Measurements from ENCODE around the gene CAMP. TPM values are rescaled to one million over a fixed set of nuclear protein-coding genes. Genes with fewer than 3 reads are reported as not detected.

The CAMP gene
- total and polyA plus RNA-seq, 2 of the 13 experiments (the other 11 are each of a cell fraction or from before 2014, with no cell fraction given): not detected

DNA sequence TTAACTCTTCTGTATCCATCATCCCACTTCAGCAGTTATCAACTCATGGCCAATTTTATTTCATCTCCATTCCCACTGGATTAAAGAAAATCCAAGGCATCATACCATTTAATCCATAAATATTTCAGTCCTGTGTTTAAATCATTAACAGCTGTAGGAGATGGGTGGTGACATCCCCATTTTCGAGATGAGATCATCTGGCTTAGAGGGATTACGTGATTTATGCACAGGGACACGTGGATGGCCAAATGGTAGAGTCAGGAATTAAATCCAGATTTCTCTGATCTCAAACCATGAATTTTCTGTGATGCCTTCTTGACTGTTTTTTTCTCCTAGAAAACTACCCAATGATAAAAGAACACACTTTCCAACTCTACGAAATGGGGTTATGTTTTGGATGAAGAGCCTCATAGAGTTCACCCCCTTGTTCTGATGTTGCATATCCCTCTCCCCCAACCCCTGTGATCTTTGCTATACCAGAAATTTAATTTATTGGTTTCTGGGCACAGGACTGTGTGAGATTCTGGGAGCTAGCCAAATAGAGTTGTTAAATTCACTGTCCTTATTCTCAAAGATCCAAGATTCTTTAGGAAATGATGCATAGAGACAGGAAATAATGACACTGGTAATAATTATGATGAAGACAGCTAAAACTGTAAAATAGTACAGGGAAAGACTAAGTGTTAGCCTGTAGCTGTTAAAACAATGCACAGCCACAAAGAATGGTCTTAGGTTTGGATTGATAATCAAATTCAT, 25.0 kb downstream of the CAMP start:
- intact Hi-C loops (cut with micrococcal nuclease; ENCODE audit: unreplicated experiment): no loop called here

DNA sequence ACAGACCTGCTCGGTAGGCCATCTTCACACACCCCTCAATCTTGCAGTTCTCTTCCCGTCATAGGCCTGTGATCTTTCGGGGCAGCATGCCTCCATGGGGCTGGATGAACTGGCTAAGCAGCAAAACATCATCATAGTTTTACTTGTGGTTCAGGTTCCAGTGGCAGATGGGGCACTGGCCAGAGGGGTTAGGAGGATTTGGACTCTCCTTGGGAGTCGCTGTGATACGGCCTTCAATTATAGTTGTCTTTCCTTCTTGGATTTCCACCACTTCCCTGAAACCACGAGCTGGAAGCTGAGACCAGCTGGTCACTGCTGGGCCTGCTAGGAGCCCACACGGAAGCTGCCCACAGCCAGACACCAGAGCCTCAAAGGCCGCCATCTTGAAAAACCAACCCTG, 33.3 kb downstream of the CAMP start:
- no peaks in the 10 kb centered on the region for H4K20me1 ChIP-seq (ENCODE audit: insufficient read depth, low read length)
- H3K36me3 ChIP-seq (replicated peaks in 1 of 2; ENCODE audit: control insufficient read depth in 1 of 2, insufficient read depth in 2 of 2, low read length in 2 of 2): peaks cover 7 to 22% of the 10 kb centered on the region in 2 experiments; a peak in 4 of 5 replicates
- ChIA-PET CTCF (ENCODE audit: low intra/inter-chr PET ratio, low total read pairs) (no interaction called here), POLR2A (no interaction called here)
- intact Hi-C loops (cut with micrococcal nuclease; ENCODE audit: unreplicated experiment): no loop called here
- H3K4me3 ChIP-seq (replicated peaks in 1 of 3; ENCODE audit: insufficient read depth in 1 of 3, low read depth in 2 of 3, low read length in 3 of 3): no peak overlapping the region
- no peaks in the 10 kb centered on the region for H3K27me3 ChIP-seq (ENCODE audit: control insufficient read depth in 1 of 2, insufficient read depth in 2 of 2, low read length in 2 of 2)
- no peak for TF ChIP-seq AFF4 (CRISPR knock-in tag; IDR thresholded peaks at IDR 0.05)
- ATAC-seq: no peak
- WGBS (ENCODE audit: low lambda C conversion rate): 96% methylated on average over 8 of the region's 8 CpGs
- BruUV-seq (replicated peaks): no TSS peak
- FAIRE-seq: no peak
- no peak overlapping the region for H3K27ac ChIP-seq (ENCODE audit: extremely low read length, insufficient read depth, low read length)
- no peak for DNase-seq (ENCODE audit: low spot score)
- no peaks in the 10 kb centered on the region for H3K4me1 ChIP-seq (ENCODE audit: insufficient read depth, low read length)
- in situ Hi-C loops (cut with HindIII; ENCODE audit: extremely low pct_ligation_motif_present, low pct_unique_long_range_greater_than_20kb): no loop called here
- H3K79me2 ChIP-seq (ENCODE audit: insufficient read depth, low read length): no peaks in the 10 kb centered on the region
- no peaks in the 10 kb centered on the region; the same call in 1 of the 2 replicates for H3K9me3 ChIP-seq (ENCODE audit: low read length)
- H3K4me2 ChIP-seq (ENCODE audit: low read depth, low read length): no peak overlapping the region
- H3K9ac ChIP-seq (ENCODE audit: insufficient read depth, low read depth, low read length): no peak overlapping the region
- no peak overlapping the region for H2AFZ ChIP-seq (ENCODE audit: low read length)

More for the DNA sequence above, 25.0 kb downstream of the CAMP start:
- 97% methylated on average over 4 of the region's 4 CpGs for WGBS (ENCODE audit: low lambda C conversion rate)
- ChIA-PET CTCF (ENCODE audit: low intra/inter-chr PET ratio, low total read pairs) (no interaction called here), POLR2A (no interaction called here)
- H3K4me3 ChIP-seq (replicated peaks in 1 of 3; ENCODE audit: insufficient read depth in 1 of 3, low read depth in 2 of 3, low read length in 3 of 3): no peak overlapping the region
- TF ChIP-seq CAMTA2 (CRISPR knock-in tag; IDR thresholded peaks at IDR 0.05; ENCODE audit: borderline replicate concordance) (no peak), ZNF772 (CRISPR knock-in tag; IDR thresholded peaks at IDR 0.05) (no peak), MXD4 (CRISPR knock-in tag; IDR thresholded peaks at IDR 0.05) (no peak), NFIC (IDR thresholded peaks at IDR 0.05; ENCODE audit: low read length) (no peak), FOXA1 (IDR thresholded peaks at IDR 0.05) (no peak), FOXA1 (CRISPR knock-in tag; IDR thresholded peaks at IDR 0.05) (no peak), ZNF839 (CRISPR knock-in tag; IDR thresholded peaks at IDR 0.05; ENCODE audit: borderline replicate concordance) (no peak), ZNF33A (CRISPR knock-in tag; IDR thresholded peaks at IDR 0.05; ENCODE audit: borderline replicate concordance) (no peak)
- TF ChIP-seq, protein P1, sequence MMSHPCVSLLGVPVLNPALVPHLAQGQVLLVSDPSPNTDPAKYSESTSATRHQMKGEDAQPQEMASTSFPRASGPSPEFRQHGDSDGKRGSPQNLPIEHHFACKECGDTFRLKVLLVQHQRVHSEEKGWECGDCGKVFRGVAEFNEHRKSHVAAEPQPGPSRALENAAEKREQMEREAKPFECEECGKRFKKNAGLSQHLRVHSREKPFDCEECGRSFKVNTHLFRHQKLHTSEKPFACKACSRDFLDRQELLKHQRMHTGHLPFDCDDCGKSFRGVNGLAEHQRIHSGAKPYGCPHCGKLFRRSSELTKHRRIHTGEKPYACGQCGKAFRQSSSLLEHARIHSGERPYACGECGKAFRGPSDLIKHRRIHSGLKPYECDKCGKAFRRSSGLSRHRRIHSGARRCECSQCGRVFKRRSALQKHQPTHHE (CRISPR knock-in tag; IDR thresholded peaks at IDR 0.05; ENCODE audit: borderline replicate concordance): no peak
- FAIRE-seq: no peak
- peaks cover 1 to 5% of the 10 kb centered on the region in 2 experiments; a peak in 2 of 5 replicates for H3K36me3 ChIP-seq (replicated peaks in 1 of 2; ENCODE audit: control insufficient read depth in 1 of 2, insufficient read depth in 2 of 2, low read length in 2 of 2)
- H3K4me1 ChIP-seq (ENCODE audit: insufficient read depth, low read length): 0 out of 2 replicates have a peak, but pooled peaks cover 7% of the 10 kb centered on the region
- H3K79me2 ChIP-seq (ENCODE audit: insufficient read depth, low read length): no peaks in the 10 kb centered on the region
- no peak overlapping the region for H3K9ac ChIP-seq (ENCODE audit: insufficient read depth, low read depth, low read length)
- BruUV-seq (replicated peaks): TSS peak; percentile 38
- no peaks in the 10 kb centered on the region for H4K20me1 ChIP-seq (ENCODE audit: insufficient read depth, low read length)
- H3K9me3 ChIP-seq (ENCODE audit: low read length): no peaks in the 10 kb centered on the region
- ATAC-seq: no peak
- in situ Hi-C loops (cut with HindIII; ENCODE audit: extremely low pct_ligation_motif_present, low pct_unique_long_range_greater_than_20kb): no loop called here
- H3K27ac ChIP-seq (ENCODE audit: extremely low read length, insufficient read depth, low read length): no peak overlapping the region
- H3K4me2 ChIP-seq (ENCODE audit: low read depth, low read length): no peak overlapping the region
- no peak overlapping the region for H2AFZ ChIP-seq (ENCODE audit: low read length)
- no peaks in the 10 kb centered on the region for H3K27me3 ChIP-seq (ENCODE audit: control insufficient read depth in 1 of 2, insufficient read depth in 2 of 2, low read length in 2 of 2)
- no peak for DNase-seq (ENCODE audit: low spot score)

Data from HepG2 (cell line).